Spleen (tissue), 7 donors: Measurements from ENCODE around the gene CCDC70.

Experiments
- CTCF ChIP-seq, 11 experiments: fragments of 200-600 bp in 7 of 11; fragments of 450-650 bp in 4 of 11; sonication (generic) in 4 of 11; IDR thresholded peaks in 8 of 11; conservative IDR thresholded peaks in 3 of 11; 1 replicate in 7 of 11; 2 replicates in 4 of 11; pipeline versions ENCODE4 v1.4.0 to v1.8.0; 2016 to 2021; ENCODE audit warnings: antibody characterized with exemption in 11 of 11, inconsistent platforms in 4 of 11, mild to moderate bottlenecking in 1 of 11
- POLR2A ChIP-seq, 3 donors: fragments of 450-650 bp; IDR thresholded peaks; one replicate each; pipeline ENCODE4 v1.5.1; 2017; ENCODE audit warnings: antibody characterized with exemption in 3 of 3, mild to moderate bottlenecking in 1 of 3
- POLR2AphosphoS5 ChIP-seq, 3 donors: sonication (generic); formaldehyde crosslinking; IDR thresholded peaks; one replicate each; pipeline ENCODE4 v1.5.1; 2017; ENCODE audit warnings: antibody characterized with exemption in 3 of 3
- donor health status: DM: no; HTN: no; CAD: no; lungs with moderate emphysema.
- donor health status: DM: no; HTN: no; CAD: no.
- donor health status: DM: no; HTN: no; CAD: no.

GRCh38 chr13:51845574-51846318 lies 16.0 kb upstream of the CCDC70 start:
- no peak for TF ChIP-seq CTCF (IDR thresholded peaks at IDR 0.05 in 8 of 11, conservative IDR thresholded peaks at IDR 0.05 in 3 of 11)
- no peak for TF ChIP-seq POLR2A (IDR thresholded peaks at IDR 0.05)
- TF ChIP-seq POLR2AphosphoS5 (IDR thresholded peaks at IDR 0.05), result no peak
